ENCODE results near the gene ADGRL1. TPM values are rescaled to one million over a fixed set of nuclear protein-coding genes. Genes with fewer than 3 reads are reported as not detected.
A peak's percentile ranks its signal among the peaks of the same experiment; 100 is the strongest.
"Not testable (repeated sequence)": the region's sequence is repeated elsewhere in the genome, so short reads cannot be mapped to it uniquely, and the experiment has no call there.

Gene ADGRL1
- polyA plus RNA-seq (2012; rRNA removed): 13.4 TPM in 2 replicates
- polyA plus RNA-seq (2012; cell fraction: cytosol; rRNA removed): 4.6 and 7.8 TPM in 2 replicates
- 30.2 and 34.8 TPM in 2 replicates for polyA plus RNA-seq (2012; cell fraction: nucleus; rRNA removed)

GRCh38 chr19:14205452-14206287 lies at the start of gene ADGRL1:
TSS of gene ADGRL1 (minus strand) at chr19:14206169. CDS start at chr19:14183602, 22,567 bp downstream.
- peak; percentile 58 for DNase-seq
- peak within 1 kb of the TSS; percentile 81 for H3K4me2 ChIP-seq
- H3K27me3 ChIP-seq (ENCODE audit: insufficient read depth); H3K79me2 ChIP-seq (ENCODE audit: insufficient read depth); H3K36me3 ChIP-seq (replicated peaks in 1 of 2; ENCODE audit: control insufficient read depth in 1 of 2, insufficient read depth in 2 of 2, low read length in 1 of 2); H3K9me2 ChIP-seq; H3F3A ChIP-seq (replicated peaks; ENCODE audit: insufficient read depth); H4K20me1 ChIP-seq (ENCODE audit: insufficient read depth); H3K9me3 ChIP-seq: not testable (repeated sequence)
- peaks cover 0 to 12% of the 10 kb centered on the region in 2 experiments; a peak in 1 of 4 replicates for H3K4me1 ChIP-seq (ENCODE audit: control insufficient read depth in 1 of 2, insufficient read depth in 2 of 2, low read depth in 1 of 2, low read length in 1 of 2)
- H2AFZ ChIP-seq (ENCODE audit: low read depth): peak within 1 kb of the TSS; percentile 94; the same call in 1 of the 2 replicates
- peak within 1 kb of the TSS; percentile 61 to 62 for H3K4me3 ChIP-seq (ENCODE audit: low read depth in 2 of 2, low read length in 1 of 2)
- 1% methylated on average over 23 of the region's 96 CpGs for WGBS (ENCODE audit: low lambda C conversion rate)
- H3K9ac ChIP-seq: peak within 1 kb of the TSS; percentile 72
- ChIA-PET POLR2A (interaction anchor here (0.6 kb wide), 1 partner anchor 59 kb away, joined by 3 read pairs; no protein-coding TSS in a partner anchor), CTCF (interaction anchor here (1.0 to 1.9 kb wide), 2 partner anchors 142 to 143 kb away, joined by 4 read pairs; no protein-coding TSS in a partner anchor)
- H3K27ac ChIP-seq (ENCODE audit: low read depth in 2 of 2, low read length in 1 of 2): peak within 1 kb of the TSS; percentile 75 to 91

- H3K27ac ChIP-seq (ENCODE audit: low read depth in 2 of 2, low read length in 1 of 2); H3K4me3 ChIP-seq (ENCODE audit: low read depth in 2 of 2, low read length in 1 of 2); CTCF ChIA-PET; H3K79me2 ChIP-seq (ENCODE audit: insufficient read depth); H3K4me1 ChIP-seq (ENCODE audit: control insufficient read depth in 1 of 2, insufficient read depth in 2 of 2, low read depth in 1 of 2, low read length in 1 of 2); H3K9me3 ChIP-seq; POLR2A ChIA-PET; H2AFZ ChIP-seq (ENCODE audit: low read depth); H3K9ac ChIP-seq; H3K4me2 ChIP-seq; H3K36me3 ChIP-seq (replicated peaks in 1 of 2; ENCODE audit: control insufficient read depth in 1 of 2, insufficient read depth in 2 of 2, low read length in 1 of 2); H3K9me2 ChIP-seq; H4K20me1 ChIP-seq (ENCODE audit: insufficient read depth); H3F3A ChIP-seq (replicated peaks; ENCODE audit: insufficient read depth); H3K27me3 ChIP-seq (ENCODE audit: insufficient read depth); DNase-seq: not testable (repeated sequence)
- WGBS (ENCODE audit: low lambda C conversion rate): 92% methylated on average over 1 of the region's 1 CpG
These were observed 49.3 kb upstream of the ADGRL1 start for GRCh38 chr19:14255316-14255715.

GRCh38 chr19:14253822-14254599 lies 48.0 kb upstream of the ADGRL1 start:
- H3K4me1 ChIP-seq (ENCODE audit: control insufficient read depth in 1 of 2, insufficient read depth in 2 of 2, low read depth in 1 of 2, low read length in 1 of 2); H3K9me3 ChIP-seq; H4K20me1 ChIP-seq (ENCODE audit: insufficient read depth); POLR2A ChIA-PET; H3K4me3 ChIP-seq (ENCODE audit: low read depth in 2 of 2, low read length in 1 of 2); DNase-seq; H3K79me2 ChIP-seq (ENCODE audit: insufficient read depth); H3K9me2 ChIP-seq; H3F3A ChIP-seq (replicated peaks; ENCODE audit: insufficient read depth); H3K9ac ChIP-seq; H3K36me3 ChIP-seq (replicated peaks in 1 of 2; ENCODE audit: control insufficient read depth in 1 of 2, insufficient read depth in 2 of 2, low read length in 1 of 2); H3K27me3 ChIP-seq (ENCODE audit: insufficient read depth); H3K27ac ChIP-seq (ENCODE audit: low read depth in 2 of 2, low read length in 1 of 2); H2AFZ ChIP-seq (ENCODE audit: low read depth): not testable (repeated sequence)
- peak overlapping the region; percentile 24; the same call in 1 of the 2 replicates for H3K4me2 ChIP-seq
- CTCF ChIA-PET: interaction anchor here (1.2 to 1.4 kb wide), 2 partner anchors 35 to 94 kb away, joined by 4 to 6 read pairs; no protein-coding TSS in a partner anchor
- WGBS (ENCODE audit: low lambda C conversion rate): 34% methylated on average over 19 of the region's 19 CpGs

- H3K27ac ChIP-seq (ENCODE audit: low read depth in 2 of 2, low read length in 1 of 2); POLR2A ChIA-PET; H3K4me3 ChIP-seq (ENCODE audit: low read depth in 2 of 2, low read length in 1 of 2); H3K79me2 ChIP-seq (ENCODE audit: insufficient read depth); H3K9ac ChIP-seq; H2AFZ ChIP-seq (ENCODE audit: low read depth); DNase-seq; H3K4me2 ChIP-seq; H3K36me3 ChIP-seq (replicated peaks in 1 of 2; ENCODE audit: control insufficient read depth in 1 of 2, insufficient read depth in 2 of 2, low read length in 1 of 2); H3F3A ChIP-seq (replicated peaks; ENCODE audit: insufficient read depth); H3K9me2 ChIP-seq; H3K27me3 ChIP-seq (ENCODE audit: insufficient read depth); CTCF ChIA-PET; H3K9me3 ChIP-seq; H3K4me1 ChIP-seq (ENCODE audit: control insufficient read depth in 1 of 2, insufficient read depth in 2 of 2, low read depth in 1 of 2, low read length in 1 of 2); H4K20me1 ChIP-seq (ENCODE audit: insufficient read depth): not testable (repeated sequence)
- 97% methylated on average over 2 of the region's 2 CpGs for WGBS (ENCODE audit: low lambda C conversion rate)
These were observed 46.2 kb upstream of the ADGRL1 start for GRCh38 chr19:14252136-14252535.
